Mucosa of rectum (tissue), 2 donors: ENCODE results near the gene OGN.

Experiments used
- H3K27ac ChIP-seq, 2 donors: one replicate each; pipeline ENCODE4 v1.7.0; 2013; ENCODE audit warnings: inconsistent platforms in 2 of 2, low read depth in 2 of 2, low read length in 2 of 2
- H3K27me3 ChIP-seq, 2 donors: one replicate each; pipeline ENCODE4 v1.7.0; 2013; ENCODE audit warnings: low read length in 2 of 2; ENCODE audit not compliant: control insufficient read depth in 2 of 2, insufficient read depth in 2 of 2
- H3K36me3 ChIP-seq, 2 donors: one replicate each; pipeline ENCODE4 v1.7.0; 2013; ENCODE audit warnings: low read length in 2 of 2; ENCODE audit not compliant: control insufficient read depth in 2 of 2, insufficient read depth in 2 of 2
- H3K4me1 ChIP-seq, 2 donors: one replicate each; pipeline ENCODE4 v1.7.0; 2013; ENCODE audit warnings: low read length in 2 of 2, mild to moderate bottlenecking in 1 of 2; ENCODE audit not compliant: control insufficient read depth in 2 of 2, insufficient read depth in 2 of 2
- H3K4me3 ChIP-seq, 2 donors: one replicate each; pipeline ENCODE4 v1.7.0; 2013; ENCODE audit warnings: low read length in 2 of 2
- H3K9ac ChIP-seq, 2 donors: one replicate each; pipeline ENCODE4 v1.7.0; 2013; ENCODE audit warnings: low read length in 2 of 2, low read depth in 1 of 2, mild to moderate bottlenecking in 1 of 2
- H3K9me3 ChIP-seq, 2 donors: one replicate each; pipeline ENCODE4 v1.7.0; 2013; ENCODE audit warnings: low read length in 2 of 2; ENCODE audit not compliant: control insufficient read depth in 2 of 2
- donor health status: healthy.
- donor health status: Normal muscosa, but diverticular disease.

Gene OGN

GRCh38 chr9:92353051-92353450, 51.3 kb downstream of the OGN start:
- peaks cover 0 to 4% of the 10 kb centered on the region in 2 donors for H3K9me3 ChIP-seq
- no peak overlapping the region for H3K9ac ChIP-seq
- peaks cover 3 to 4% of the 10 kb centered on the region in 2 donors for H3K4me1 ChIP-seq
- no peak overlapping the region for H3K4me3 ChIP-seq
- no peaks in the 10 kb centered on the region for H3K36me3 ChIP-seq
- no peaks in the 10 kb centered on the region for H3K27me3 ChIP-seq
- peak overlapping the region in 1 of 2 donors; percentile 67 for H3K27ac ChIP-seq

- no peaks in the 10 kb centered on the region for H3K9me3 ChIP-seq
- no peak overlapping the region for H3K9ac ChIP-seq
- no peak overlapping the region for H3K4me3 ChIP-seq
- peaks cover 3 to 4% of the 10 kb centered on the region in 2 donors for H3K4me1 ChIP-seq
- H3K27ac ChIP-seq = peak overlapping the region; percentile 35 to 64
- H3K36me3 ChIP-seq = no peaks in the 10 kb centered on the region
- no peaks in the 10 kb centered on the region for H3K27me3 ChIP-seq
Observed at GRCh38 chr9:92350740-92351133, 53.6 kb downstream of the OGN start.

- Histone ChIP-seq H3K9me3 (no peaks in the 10 kb centered on the region), H3K4me1 (peaks cover 3 to 4% of the 10 kb centered on the region in 2 donors), H3K36me3 (no peaks in the 10 kb centered on the region), H3K4me3 (no peak overlapping the region), H3K27me3 (no peaks in the 10 kb centered on the region), H3K27ac (peak overlapping the region; percentile 34 to 71), H3K9ac (peak overlapping the region in 1 of 2 donors; percentile 10)
Observed at GRCh38 chr9:92349771-92350739, 54.3 kb downstream of the OGN start.

GRCh38 chr9:92345582-92345981, 58.8 kb downstream of the OGN start:
- no peaks in the 10 kb centered on the region for H3K36me3 ChIP-seq
- peaks cover under 1% of the 10 kb centered on the region in 2 donors for H3K4me1 ChIP-seq
- no peak overlapping the region for H3K9ac ChIP-seq
- H3K27me3 ChIP-seq = no peaks in the 10 kb centered on the region
- no peak overlapping the region for H3K27ac ChIP-seq
- H3K4me3 ChIP-seq = no peak overlapping the region
- H3K9me3 ChIP-seq = no peaks in the 10 kb centered on the region

GRCh38 chr9:92342825-92343488, 61.4 kb downstream of the OGN start:
- Histone ChIP-seq H3K27me3 (no peaks in the 10 kb centered on the region), H3K9me3 (no peaks in the 10 kb centered on the region), H3K9ac (no peak overlapping the region), H3K4me3 (no peak overlapping the region), H3K4me1 (no peaks in the 10 kb centered on the region), H3K36me3 (no peaks in the 10 kb centered on the region), H3K27ac (no peak overlapping the region)

- no peak overlapping the region for H3K27ac ChIP-seq
- no peak overlapping the region for H3K9ac ChIP-seq
Observed at GRCh38 chr9:92341578-92341977, 62.8 kb downstream of the OGN start.

GRCh38 chr9:92333282-92333634, 71.1 kb downstream of the OGN start:
- Histone ChIP-seq H3K9me3 (no peaks in the 10 kb centered on the region), H3K4me3 (no peak overlapping the region), H3K4me1 (no peaks in the 10 kb centered on the region), H3K27me3 (no peaks in the 10 kb centered on the region), H3K36me3 (no peaks in the 10 kb centered on the region), H3K9ac (no peak overlapping the region), H3K27ac (no peak overlapping the region)

More at GRCh38 chr9:92341578-92341977, 62.8 kb downstream of the OGN start:
- H3K4me1 ChIP-seq = no peaks in the 10 kb centered on the region
- H3K27me3 ChIP-seq = no peaks in the 10 kb centered on the region
- no peak overlapping the region for H3K4me3 ChIP-seq
- H3K36me3 ChIP-seq = no peaks in the 10 kb centered on the region
- no peaks in the 10 kb centered on the region for H3K9me3 ChIP-seq
